Esophagus squamous epithelium (tissue), 5 donors: ENCODE results near the gene SIL1. TPM values are rescaled to one million over a fixed set of nuclear protein-coding genes. Genes with fewer than 3 reads are reported as not detected.

Experiments
- DNase-seq: peaks from one replicate; lab custom pipeline; 2025; lab: John Stamatoyannopoulos, UW
- H3K27ac ChIP-seq, 4 donors: fragments of 200-600 bp; sonication (generic); one replicate each; pipeline ENCODE4 v1.5.1; 2016 to 2019; ENCODE audit warnings: mild to moderate bottlenecking in 1 of 4
- H3K27me3 ChIP-seq, 4 donors: fragments of 200-600 bp; sonication (generic); 1 replicate in 3 of 4; 2 replicates in 1 of 4; pipeline versions ENCODE4 v1.5.1 to v1.6.0; 2017 to 2021; ENCODE audit warnings: antibody characterized with exemption in 1 of 4
- H3K36me3 ChIP-seq, 3 donors: fragments of 200-600 bp; sonication (generic); one replicate each; pipeline ENCODE4 v1.5.1; 2016 to 2019
- H3K4me1 ChIP-seq, 3 donors: fragments of 200-600 bp; sonication (generic); one replicate each; pipeline ENCODE4 v1.5.1; 2017 to 2019
- H3K4me3 ChIP-seq, 4 donors: fragments of 200-600 bp; sonication (generic); 1 replicate in 3 of 4; 2 replicates in 1 of 4; pipeline ENCODE4 v1.5.1; 2016 to 2019; ENCODE audit warnings: mild to moderate bottlenecking in 2 of 4, moderate library complexity in 1 of 4
- H3K9me3 ChIP-seq, 3 donors: fragments of 200-600 bp; sonication (generic); one replicate each; pipeline ENCODE4 v1.5.1; 2016 to 2019
- POLR2A ChIP-seq, 4 donors: fragments of 450-650 bp; IDR thresholded peaks; one replicate each; pipeline ENCODE4 v1.6.1; 2017; ENCODE audit warnings: antibody characterized with exemption in 4 of 4, mild to moderate bottlenecking in 4 of 4, moderate library complexity in 3 of 4
- WGBS, 2 donors: methylation state at CpG; one replicate each; pipeline ENCODE4 v1.1.5; 2018; 5-methylcytosine and 5-hydroxymethylcytosine counted together
- intact Hi-C: fragments of 100-400 bp; cut with DNase I; formaldehyde crosslinking; loops from one replicate; pipeline ENCODE4 v1.15.0; 2022
- total RNA-seq, 4 donors: library from RNA; depleted of rRNA; stranded (reverse); fragments of >200 nt; gene quantifications; one replicate each; pipeline ENCODE4 v1.1.0, GENCODE V29; 2016
- TF ChIP-seq, protein P1 (sequence below), 6 experiments: fragments of 450-650 bp in 4 of 6; fragments of 200-600 bp in 2 of 6; sonication (generic) in 2 of 6; IDR thresholded peaks; one replicate each; pipeline ENCODE4 v1.5.1; 2016 to 2019; ENCODE audit warnings: antibody characterized with exemption in 6 of 6, mild to moderate bottlenecking in 4 of 6, moderate library complexity in 4 of 6
- donor health status: DM: yes; HTN: yes; CAD: no.

Gene SIL1
- total RNA-seq, 4 donors from 2014 or later, result 18.0 to 34.6 (median 18.3) TPM

DNA sequence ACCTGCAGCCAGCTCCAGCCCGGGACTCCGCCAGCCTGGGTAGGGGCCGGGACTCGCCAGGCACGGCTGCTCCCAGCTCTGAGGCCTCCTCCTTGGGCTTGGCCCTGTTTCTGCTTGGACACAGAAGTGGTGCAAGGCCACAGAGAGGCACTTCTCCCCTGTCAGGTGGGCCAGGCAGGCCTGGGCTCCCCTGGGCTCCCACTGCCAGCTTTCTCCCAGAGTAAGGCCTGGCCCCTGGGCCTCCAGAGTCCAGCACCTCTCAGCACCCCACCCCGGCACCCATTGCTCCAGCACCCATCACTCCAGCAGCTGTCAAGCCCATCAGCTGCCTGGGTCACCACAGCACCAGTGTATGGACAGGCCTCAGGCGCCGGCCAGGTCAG, 251.9 kb downstream of the SIL1 start:
- WGBS, 2 donors, result 100% methylated on average over 2 of the region's 8 CpGs; no CpG with 5 or more reads in 1 of the 2 donors
- Histone ChIP-seq H3K27ac (no peak overlapping the region), H3K36me3 (peaks cover 0 to 42% (median 0%) of the 10 kb centered on the region in 3 donors), H3K4me1 (no peaks in the 10 kb centered on the region), H3K4me3 (no peak overlapping the region), H3K27me3 (no peaks in the 10 kb centered on the region), H3K9me3 (no peaks in the 10 kb centered on the region)
- intact Hi-C loops, result no loop called here
- no peak for TF ChIP-seq POLR2A (IDR thresholded peaks at IDR 0.05)
- TF ChIP-seq, protein P1, sequence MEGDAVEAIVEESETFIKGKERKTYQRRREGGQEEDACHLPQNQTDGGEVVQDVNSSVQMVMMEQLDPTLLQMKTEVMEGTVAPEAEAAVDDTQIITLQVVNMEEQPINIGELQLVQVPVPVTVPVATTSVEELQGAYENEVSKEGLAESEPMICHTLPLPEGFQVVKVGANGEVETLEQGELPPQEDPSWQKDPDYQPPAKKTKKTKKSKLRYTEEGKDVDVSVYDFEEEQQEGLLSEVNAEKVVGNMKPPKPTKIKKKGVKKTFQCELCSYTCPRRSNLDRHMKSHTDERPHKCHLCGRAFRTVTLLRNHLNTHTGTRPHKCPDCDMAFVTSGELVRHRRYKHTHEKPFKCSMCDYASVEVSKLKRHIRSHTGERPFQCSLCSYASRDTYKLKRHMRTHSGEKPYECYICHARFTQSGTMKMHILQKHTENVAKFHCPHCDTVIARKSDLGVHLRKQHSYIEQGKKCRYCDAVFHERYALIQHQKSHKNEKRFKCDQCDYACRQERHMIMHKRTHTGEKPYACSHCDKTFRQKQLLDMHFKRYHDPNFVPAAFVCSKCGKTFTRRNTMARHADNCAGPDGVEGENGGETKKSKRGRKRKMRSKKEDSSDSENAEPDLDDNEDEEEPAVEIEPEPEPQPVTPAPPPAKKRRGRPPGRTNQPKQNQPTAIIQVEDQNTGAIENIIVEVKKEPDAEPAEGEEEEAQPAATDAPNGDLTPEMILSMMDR (IDR thresholded peaks at IDR 0.05), result no peak
- no peak for DNase-seq

DNA sequence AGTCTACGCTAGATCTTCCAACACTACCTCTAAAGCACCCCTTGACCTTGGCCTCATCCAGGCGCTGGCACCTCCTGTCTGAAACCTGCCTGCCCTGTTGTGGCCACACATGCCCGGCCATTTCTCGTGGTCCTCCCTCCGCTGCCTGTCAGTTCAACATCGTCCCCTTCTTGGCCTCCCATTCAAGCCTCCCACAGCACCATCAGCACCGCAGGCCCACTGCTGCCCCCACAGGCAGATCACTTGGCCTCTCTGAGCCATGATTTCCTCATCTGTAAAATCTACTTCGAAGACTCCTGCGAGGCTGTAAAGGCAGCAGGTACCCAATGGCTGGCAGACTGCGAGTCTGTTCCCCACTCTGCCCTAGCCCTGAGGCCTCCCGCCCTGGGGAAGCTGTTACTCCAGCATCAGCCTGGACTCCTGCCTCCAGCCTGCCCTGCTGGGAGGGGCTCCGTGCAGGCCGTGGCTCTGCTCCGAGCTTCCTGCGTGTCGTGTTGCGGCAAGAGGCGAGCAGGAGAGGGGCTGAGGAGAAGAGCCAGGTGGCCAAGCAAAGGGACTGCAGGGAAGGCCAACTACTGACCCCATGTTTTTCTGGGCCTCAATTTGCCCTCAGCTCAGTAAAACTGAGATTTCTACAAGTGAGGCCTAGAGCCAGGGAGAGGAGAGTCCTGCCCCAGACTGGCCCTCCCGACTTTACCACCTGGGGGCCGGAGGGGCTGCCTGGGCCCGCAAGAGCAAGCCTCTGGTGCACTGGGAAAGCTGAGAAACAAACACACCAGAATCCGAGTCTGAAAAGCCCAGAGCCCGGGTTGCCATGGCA, 252.5 kb downstream of the SIL1 start:
- intact Hi-C loops, result no loop called here
- no peaks in the 10 kb centered on the region for H3K27me3 ChIP-seq
- H3K36me3 ChIP-seq, result peaks cover 0 to 36% (median 0%) of the 10 kb centered on the region in 3 donors
- no peak for TF ChIP-seq POLR2A (IDR thresholded peaks at IDR 0.05)
- TF ChIP-seq, protein P1 (IDR thresholded peaks at IDR 0.05), result no peak
- H3K27ac ChIP-seq, result no peak overlapping the region
- H3K9me3 ChIP-seq, result no peaks in the 10 kb centered on the region
- H3K4me3 ChIP-seq, result no peak overlapping the region
- WGBS, 2 donors, result 93 to 96% methylated on average over 10 to 13 of the region's 23 CpGs
- no peaks in the 10 kb centered on the region for H3K4me1 ChIP-seq
- no peak for DNase-seq

DNA sequence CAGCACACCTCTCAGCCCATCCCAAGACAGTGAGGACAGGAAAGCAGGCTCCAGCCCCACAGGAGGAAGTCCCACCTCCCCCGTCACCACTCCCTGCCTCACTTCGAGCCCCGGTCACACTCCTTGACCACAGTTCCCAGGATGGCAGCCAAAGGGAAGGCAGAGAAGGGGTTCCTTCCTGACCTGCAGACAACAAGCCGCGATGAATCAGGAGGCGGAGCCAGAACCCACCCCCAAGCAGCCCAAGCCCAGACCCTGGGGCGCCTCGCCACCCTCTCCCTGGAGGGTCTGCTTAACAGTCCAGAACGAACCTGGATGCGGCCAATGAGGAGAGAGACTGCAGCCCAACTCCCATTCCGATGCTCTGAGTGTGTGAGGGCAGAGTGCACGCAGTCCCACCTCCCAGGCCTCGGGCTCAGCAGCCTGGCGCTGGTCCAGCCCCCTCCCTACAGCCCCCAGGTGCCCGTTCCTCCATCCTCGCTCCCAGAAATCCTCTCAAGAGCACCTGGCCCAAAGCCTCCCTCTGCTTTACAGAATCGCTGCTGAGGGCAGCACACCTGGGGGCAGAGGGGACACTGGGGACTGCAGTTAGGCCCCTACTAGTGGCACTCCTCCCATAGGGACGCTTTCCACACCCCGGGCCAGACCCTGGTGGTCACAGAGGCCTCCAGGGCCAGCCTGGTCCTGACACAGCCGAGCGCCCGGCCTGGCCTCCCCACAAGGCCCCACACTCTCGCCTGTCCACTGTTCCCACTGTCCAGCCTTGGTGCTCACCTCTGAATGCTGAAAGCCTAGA, 253.4 kb downstream of the SIL1 start:
- no peaks in the 10 kb centered on the region for H3K4me1 ChIP-seq
- no peak for TF ChIP-seq POLR2A (IDR thresholded peaks at IDR 0.05)
- TF ChIP-seq, protein P1 (IDR thresholded peaks at IDR 0.05), result no peak
- 86 to 90% methylated on average over 6 to 11 of the region's 23 CpGs for WGBS, 2 donors
- no peaks in the 10 kb centered on the region for H3K9me3 ChIP-seq
- no peaks in the 10 kb centered on the region for H3K27me3 ChIP-seq
- H3K36me3 ChIP-seq, result peaks cover 0 to 29% (median 0%) of the 10 kb centered on the region in 3 donors
- intact Hi-C loops, result no loop called here
- no peak overlapping the region for H3K4me3 ChIP-seq
- DNase-seq, result no peak
- H3K27ac ChIP-seq, result no peak overlapping the region

DNA sequence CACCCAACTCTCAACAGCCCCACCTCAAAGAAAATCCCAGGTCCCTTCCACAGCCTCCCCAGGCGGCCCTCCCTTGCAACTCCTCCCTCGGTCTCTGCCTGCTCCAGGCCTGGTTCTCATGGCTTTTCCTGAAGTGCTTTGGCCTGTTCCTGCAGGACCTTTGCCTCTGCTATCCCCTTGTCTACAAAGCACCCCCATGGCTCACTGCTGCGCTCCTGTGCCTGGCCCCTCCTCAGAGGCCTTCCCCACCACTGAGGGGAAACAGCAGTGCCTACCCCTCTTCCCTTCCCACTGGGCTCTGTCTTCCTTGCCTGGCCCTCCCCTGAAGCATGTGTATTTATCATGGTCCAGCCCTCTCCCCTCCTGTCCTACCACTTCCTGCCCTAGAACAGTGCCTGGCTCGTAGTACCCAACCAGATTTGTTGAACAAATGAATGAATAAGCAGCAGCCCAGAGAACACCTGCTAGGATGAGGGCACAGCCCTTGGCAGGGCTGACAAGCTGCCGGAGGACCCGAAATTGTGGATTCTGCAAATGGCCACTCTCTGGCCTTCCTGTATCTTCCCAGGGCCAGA, 254.5 kb downstream of the SIL1 start:
- no peaks in the 10 kb centered on the region for H3K9me3 ChIP-seq
- intact Hi-C loops, result no loop called here
- H3K36me3 ChIP-seq, result peaks cover 0 to 27% (median 0%) of the 10 kb centered on the region in 3 donors
- no peak overlapping the region for H3K27ac ChIP-seq
- no peak overlapping the region for H3K4me3 ChIP-seq
- DNase-seq, result no peak
- WGBS, 2 donors, result 89 to 95% methylated on average over 4 to 6 of the region's 6 CpGs
- no peaks in the 10 kb centered on the region for H3K4me1 ChIP-seq
- TF ChIP-seq, protein P1 (IDR thresholded peaks at IDR 0.05), result no peak
- TF ChIP-seq POLR2A (IDR thresholded peaks at IDR 0.05), result no peak
- H3K27me3 ChIP-seq, result no peaks in the 10 kb centered on the region
